ENCODE measurements around the gene SMPD2.
A peak's percentile ranks its signal among the peaks of the same experiment; 100 is the strongest.

Gene SMPD2

GRCh38 chr6:109475625-109476024 is 35.1 kb downstream of the SMPD2 start:
- TF ChIP-seq CTCF (IDR thresholded peaks at IDR 0.05) = no peak
- DNase-seq = no peak

GRCh38 chr6:109477184-109477583 is 36.7 kb downstream of the SMPD2 start:
- H3K4me1 Mint-ChIP-seq = peaks cover 41% of the 10 kb centered on the region
- peaks cover 2% of the 10 kb centered on the region for H3K27me3 Mint-ChIP-seq (ENCODE audit: low read depth, poor library complexity)
- TF ChIP-seq CTCF (IDR thresholded peaks at IDR 0.05) = no peak
- H3K4me3 Mint-ChIP-seq = no peak overlapping the region
- peaks cover 77% of the 10 kb centered on the region for H3K36me3 Mint-ChIP-seq (ENCODE audit: low read depth)
- no peak for DNase-seq
- no peak overlapping the region for H3K27ac Mint-ChIP-seq
- no peaks in the 10 kb centered on the region for H3K9me3 Mint-ChIP-seq

More at GRCh38 chr6:109475625-109476024, 35.1 kb downstream of the SMPD2 start:
- H3K27me3 Mint-ChIP-seq (ENCODE audit: low read depth, poor library complexity) = no peaks in the 10 kb centered on the region
- H3K4me1 Mint-ChIP-seq = peaks cover 28% of the 10 kb centered on the region
- no peak overlapping the region for H3K4me3 Mint-ChIP-seq
- H3K36me3 Mint-ChIP-seq (ENCODE audit: low read depth) = peaks cover 67% of the 10 kb centered on the region
- H3K27ac Mint-ChIP-seq = no peak overlapping the region
- no peaks in the 10 kb centered on the region for H3K9me3 Mint-ChIP-seq

- peaks cover 5% of the 10 kb centered on the region for H3K27me3 Mint-ChIP-seq (ENCODE audit: low read depth, poor library complexity)
- peaks cover 73% of the 10 kb centered on the region for H3K36me3 Mint-ChIP-seq (ENCODE audit: low read depth)
- H3K27ac Mint-ChIP-seq = no peak overlapping the region
- no peaks in the 10 kb centered on the region for H3K9me3 Mint-ChIP-seq
- peak overlapping the region; percentile 39 for H3K4me3 Mint-ChIP-seq
- no peak for DNase-seq
- TF ChIP-seq CTCF (IDR thresholded peaks at IDR 0.05) = no peak
- peaks cover 46% of the 10 kb centered on the region for H3K4me1 Mint-ChIP-seq
These were observed 37.2 kb downstream of the SMPD2 start for GRCh38 chr6:109477725-109478124.

- Mint-ChIP-seq H3K4me1 (peaks cover 46% of the 10 kb centered on the region), H3K27ac (no peak overlapping the region), H3K36me3 (ENCODE audit: low read depth) (peaks cover 67% of the 10 kb centered on the region), H3K27me3 (ENCODE audit: low read depth, poor library complexity) (peaks cover 5% of the 10 kb centered on the region), H3K9me3 (no peaks in the 10 kb centered on the region), H3K4me3 (peak overlapping the region; percentile 62)
- DNase-seq = no peak
- no peak for TF ChIP-seq CTCF (IDR thresholded peaks at IDR 0.05)
These were observed 37.8 kb downstream of the SMPD2 start for GRCh38 chr6:109478222-109478805.

- H3K27ac Mint-ChIP-seq = no peak overlapping the region
- H3K9me3 Mint-ChIP-seq = no peaks in the 10 kb centered on the region
- peaks cover 46% of the 10 kb centered on the region for H3K4me1 Mint-ChIP-seq
- no peak for TF ChIP-seq CTCF (IDR thresholded peaks at IDR 0.05)
- peaks cover 10% of the 10 kb centered on the region for H3K27me3 Mint-ChIP-seq (ENCODE audit: low read depth, poor library complexity)
- peaks cover 61% of the 10 kb centered on the region for H3K36me3 Mint-ChIP-seq (ENCODE audit: low read depth)
- no peak for DNase-seq
- peak overlapping the region; percentile 62 for H3K4me3 Mint-ChIP-seq
These were observed 38.5 kb downstream of the SMPD2 start for GRCh38 chr6:109478841-109479624.

All from nephron progenitor cell (in vitro differentiated cells).